Neural progenitor cell (in vitro differentiated cells): ENCODE data around the gene PHB1.

Source experiments
- CTCF ChIP-seq: fragments of 200-600 bp; sonication (generic); IDR thresholded peaks from 2 replicates; pipeline ENCODE4 v1.5.1; 2017; ENCODE audit warnings: antibody characterized with exemption, mild to moderate bottlenecking
- EZH2 ChIP-seq: fragments of 200-600 bp; sonication (generic); IDR thresholded peaks from 2 replicates; pipeline ENCODE4 v1.6.1; 2017; ENCODE audit warnings: antibody characterized with exemption, mild to moderate bottlenecking, moderate library complexity

DNA sequence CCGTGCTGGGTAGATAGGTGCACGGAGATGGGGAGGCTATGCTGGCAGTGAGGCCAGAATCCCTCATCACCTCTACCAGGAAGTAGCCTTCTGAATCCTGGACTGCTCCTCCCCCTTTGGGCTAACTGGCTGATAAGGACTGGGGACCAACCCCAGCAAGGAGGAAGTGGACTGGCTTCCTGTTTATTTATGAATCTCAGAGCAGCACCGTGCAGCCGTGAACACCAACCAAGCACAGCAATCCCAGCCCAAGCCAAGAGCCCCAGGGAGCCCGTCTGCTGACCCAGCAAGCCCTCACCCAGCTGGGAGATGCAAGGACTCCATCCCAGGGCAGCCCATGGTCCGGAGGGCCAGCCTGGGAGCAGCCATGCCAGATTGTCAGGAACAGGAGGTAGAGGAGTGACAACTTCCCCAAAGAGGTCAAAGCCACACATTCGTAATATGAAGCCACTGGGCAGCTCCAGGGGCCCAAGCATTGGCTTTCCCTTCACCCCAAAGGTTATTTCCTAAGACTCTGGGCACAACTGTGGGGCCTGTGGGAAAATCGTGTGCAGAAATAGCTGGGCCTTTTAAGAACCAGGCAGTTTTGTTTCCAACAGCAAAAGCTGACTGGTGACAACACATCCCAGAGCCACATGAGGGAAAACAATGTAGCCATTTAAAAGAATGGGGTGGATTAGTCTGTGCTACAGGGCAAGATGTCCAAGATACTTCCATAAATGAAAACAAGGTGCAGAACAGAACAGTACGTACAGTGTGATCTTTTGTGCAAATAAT lies 23.9 kb downstream of the PHB1 start:
- TF ChIP-seq EZH2 (no peak), CTCF (no peak)
